Measurements from ENCODE around the gene ATP6V0C.
"Not testable (repeated sequence)": the region's sequence is repeated elsewhere in the genome, so short reads cannot be mapped to it uniquely, and the experiment has no call there.

Gene ATP6V0C

GRCh38 chr16:2554709-2555425 is 41.1 kb downstream of the ATP6V0C start:
- DNase-seq (ENCODE audit: low spot score) = not testable (repeated sequence)

GRCh38 chr16:2557150-2557549 is 43.4 kb downstream of the ATP6V0C start:
- DNase-seq (ENCODE audit: low spot score) = not testable (repeated sequence)

GRCh38 chr16:2560131-2560797 is 46.5 kb downstream of the ATP6V0C start:
- DNase-seq (ENCODE audit: low spot score) = not testable (repeated sequence)

- not testable (repeated sequence) for DNase-seq (ENCODE audit: low spot score)
Observed at GRCh38 chr16:2560798-2561133, 47.0 kb downstream of the ATP6V0C start.

- DNase-seq (ENCODE audit: low spot score) = not testable (repeated sequence)
Observed at GRCh38 chr16:2567506-2567905, 53.8 kb downstream of the ATP6V0C start.

- not testable (repeated sequence) for DNase-seq (ENCODE audit: low spot score)
Observed at GRCh38 chr16:2568573-2568972, 54.8 kb downstream of the ATP6V0C start.
